Keratinocyte (primary cell): ENCODE results near the gene NAA80. TPM values are rescaled to one million over a fixed set of nuclear protein-coding genes. Genes with fewer than 3 reads are reported as not detected.

Experiments
- DNase-seq: peaks from one replicate; pipeline ENCODE4 v3.0.0-alpha.2; 2011; ENCODE audit warnings: low read depth, missing footprints, low spot score
- FAIRE-seq: peaks from 2 replicates; lab custom pipeline; 2011; peaks lifted over from hg19 to GRCh38; lab: Jason Lieb, UNC
- H2AFZ ChIP-seq: 2 replicates; pipeline ENCODE4 v1.6.0; 2012; ENCODE audit warnings: low read length, control low read depth, inconsistent platforms; ENCODE audit not compliant: control insufficient read depth
- H3K27ac ChIP-seq: 2 replicates; pipeline ENCODE4 v1.5.1; 2011; ENCODE audit warnings: low read length; ENCODE audit not compliant: control insufficient read depth, insufficient read depth
- H3K27me3 ChIP-seq: 3 replicates; pipeline ENCODE4 v1.6.0; 2011; ENCODE audit warnings: low read length; ENCODE audit not compliant: control insufficient read depth, insufficient read depth; ENCODE audit errors: extremely low read depth
- H3K36me3 ChIP-seq, 2 experiments: 2 replicates in 1 of 2; 3 replicates in 1 of 2; pipeline ENCODE4 v1.5.1; 2011; ENCODE audit warnings: low read length in 2 of 2, mild to moderate bottlenecking in 1 of 2; ENCODE audit not compliant: control insufficient read depth in 2 of 2, insufficient read depth in 2 of 2; ENCODE audit errors: extremely low read depth in 1 of 2
- H3K4me1 ChIP-seq: 3 replicates; pipeline ENCODE4 v1.5.1; 2011; ENCODE audit warnings: low read length; ENCODE audit not compliant: control insufficient read depth, insufficient read depth; ENCODE audit errors: extremely low read depth
- H3K4me2 ChIP-seq: 3 replicates; pipeline ENCODE4 v1.6.0; 2011; ENCODE audit warnings: low read depth, low read length; ENCODE audit not compliant: control insufficient read depth, insufficient read depth; ENCODE audit errors: extremely low read depth
- H3K4me3 ChIP-seq, 3 experiments: fragments of 200-600 bp in 1 of 3; sonication (generic) in 1 of 3; 2 replicates in 2 of 3; 3 replicates in 1 of 3; pipeline ENCODE4 v1.5.1; 2011 to 2016; ENCODE audit warnings: low read length in 3 of 3, mild to moderate bottlenecking in 3 of 3, control low read depth in 2 of 3, inconsistent platforms in 1 of 3, low read depth in 1 of 3, mixed read lengths in 1 of 3, mixed run types in 1 of 3, moderate library complexity in 1 of 3; ENCODE audit not compliant: control insufficient read depth in 2 of 3, insufficient read depth in 2 of 3; ENCODE audit errors: extremely low read depth in 1 of 3
- H3K79me2 ChIP-seq: 2 replicates; pipeline ENCODE4 v1.6.0; 2012; ENCODE audit warnings: low read length; ENCODE audit not compliant: control insufficient read depth, insufficient read depth
- H3K9ac ChIP-seq: 3 replicates; pipeline ENCODE4 v1.6.0; 2011; ENCODE audit warnings: low read length; ENCODE audit not compliant: control insufficient read depth, insufficient read depth; ENCODE audit errors: extremely low read depth
- H3K9me1 ChIP-seq: 3 replicates; pipeline ENCODE4 v1.6.0; 2011; ENCODE audit warnings: low read length; ENCODE audit not compliant: control insufficient read depth, insufficient read depth; ENCODE audit errors: extremely low read depth
- H3K9me3 ChIP-seq: 2 replicates; pipeline ENCODE4 v1.5.1; 2012; ENCODE audit warnings: low read depth, low read length; ENCODE audit not compliant: control insufficient read depth
- H4K20me1 ChIP-seq: 3 replicates; pipeline ENCODE4 v1.6.0; 2011; ENCODE audit warnings: low read length; ENCODE audit not compliant: control insufficient read depth, insufficient read depth; ENCODE audit errors: extremely low read depth
- EZH2 ChIP-seq: IDR thresholded peaks from one replicate; pipeline ENCODE4 v1.6.1; 2012; ENCODE audit warnings: inconsistent platforms, mild to moderate bottlenecking, low read length, moderate library complexity
- dilution Hi-C: fragments of 300-500 bp; cut with MboI; formaldehyde crosslinking; loops from one replicate; pipeline ENCODE4 v1.7.0; 2020; ENCODE audit warnings: low sequenced_read_pairs; ENCODE audit not compliant: extremely low pct_ligation_motif_present
- polyA minus RNA-seq, 3 experiments: library from RNA; depleted of rRNA, polyadenylated mRNA; stranded (reverse); fragments of >200 nt; gene quantifications; 1 replicate in 1 of 3; 2 replicates in 1 of 3; 3 replicates in 1 of 3; pipeline ENCODE4 v1.2.3, GENCODE V29; 2011
- polyA plus RNA-seq, 5 experiments: library from polyadenylated mRNA; depleted of rRNA in 3 of 5; stranded (reverse) in 3 of 5; stranded (forward) in 1 of 5; unstranded in 1 of 5; fragments of >200 nt; gene quantifications; 1 replicate in 1 of 5; 2 replicates in 3 of 5; 3 replicates in 1 of 5; pipeline versions ENCODE4 v1.2.1 to v1.2.3, GENCODE V29; 2011 to 2012; ENCODE audit warnings: missing spikeins in 2 of 5, low read depth in 1 of 5, low replicate concordance in 1 of 5
- TF ChIP-seq, protein P1 (sequence below), 3 experiments: IDR thresholded peaks in 1 of 3; conservative IDR thresholded peaks in 1 of 3; optimal IDR thresholded peaks in 1 of 3; 2 replicates in 2 of 3; 3 replicates in 1 of 3; pipeline versions ENCODE3 to v1.5.1; 2011; ENCODE audit warnings: low read length in 3 of 3, mild to moderate bottlenecking in 3 of 3, moderate library complexity in 2 of 3, control low read depth in 1 of 3, inconsistent platforms in 1 of 3; ENCODE audit not compliant: insufficient read depth in 2 of 3; ENCODE audit errors: extremely low read depth in 1 of 3

Gene NAA80, protein sequence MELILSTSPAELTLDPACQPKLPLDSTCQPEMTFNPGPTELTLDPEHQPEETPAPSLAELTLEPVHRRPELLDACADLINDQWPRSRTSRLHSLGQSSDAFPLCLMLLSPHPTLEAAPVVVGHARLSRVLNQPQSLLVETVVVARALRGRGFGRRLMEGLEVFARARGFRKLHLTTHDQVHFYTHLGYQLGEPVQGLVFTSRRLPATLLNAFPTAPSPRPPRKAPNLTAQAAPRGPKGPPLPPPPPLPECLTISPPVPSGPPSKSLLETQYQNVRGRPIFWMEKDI
- polyA plus RNA-seq (6.1 to 9.4 TPM (median 8.0 TPM) in 3 replicates), polyA minus RNA-seq (6.9 to 30.9 TPM (median 8.3 TPM) in 3 replicates)
- polyA plus RNA-seq (2011; ENCODE audit: low read depth) = 3.4 TPM
- 4.2 and 8.2 TPM in 2 replicates for polyA plus RNA-seq (2011; cell fraction: cytosol; rRNA removed)
- polyA plus RNA-seq (2011; cell fraction: nucleus; rRNA removed) = 21.2 and 34.6 TPM in 2 replicates
- 8.9 and 11.4 TPM in 2 replicates for polyA plus RNA-seq (2012; ENCODE audit: low replicate concordance)
- 4.6 TPM for polyA minus RNA-seq (2011; cell fraction: cytosol; rRNA and poly(A)+ RNA removed)
- 3.9 and 6.3 TPM in 2 replicates for polyA minus RNA-seq (2011; cell fraction: nucleus; rRNA and poly(A)+ RNA removed)

DNA sequence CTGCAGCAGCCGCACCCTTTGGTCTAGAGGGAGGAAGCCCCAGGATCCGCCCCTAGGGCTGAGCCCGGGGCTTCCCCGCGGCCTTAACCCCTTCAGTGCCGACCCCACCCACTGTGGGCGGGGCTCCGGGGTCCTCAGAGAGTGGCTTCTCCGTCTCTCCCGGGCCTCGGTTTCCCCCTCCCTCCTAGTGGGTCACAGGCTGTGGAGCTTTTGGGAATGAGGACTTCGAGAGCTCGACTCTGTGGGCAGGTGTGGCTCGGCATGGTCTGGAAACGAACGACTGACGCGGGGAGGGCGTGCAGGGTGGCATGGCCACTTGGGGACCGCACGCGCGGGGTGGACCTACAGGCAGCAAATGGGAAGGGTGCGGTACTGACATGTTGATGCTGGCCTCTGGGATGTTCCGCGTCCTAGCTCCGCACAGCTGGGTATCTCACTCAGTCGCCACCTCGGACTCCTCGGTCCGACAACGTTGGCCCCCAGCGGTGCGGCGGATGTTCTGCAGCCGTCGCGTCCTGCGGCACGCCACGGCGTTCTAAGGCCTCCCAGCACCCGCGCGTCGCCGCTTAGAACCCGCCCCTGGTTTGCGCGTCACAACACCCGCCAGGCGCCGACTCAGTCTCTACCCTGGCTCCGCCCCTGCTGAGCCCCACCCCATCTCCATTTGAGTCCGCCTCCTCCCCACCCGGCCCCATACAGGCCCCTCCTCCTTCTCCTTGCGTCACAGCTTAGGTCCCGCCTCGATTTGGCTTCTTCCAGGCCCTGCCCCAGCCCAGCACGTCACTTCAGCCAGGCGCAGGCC is at the start of gene NAA80, which contains the start of gene HYAL3:
NAA80 (minus strand) TSS at position 570 of the 802 bp plus-strand sequence. CDS start 1,942 bp downstream, outside the sequence.
HYAL3 (minus strand) TSS at position 570 of the 802 bp plus-strand sequence. CDS start 3,803 bp downstream, outside the sequence.
- dilution Hi-C loops = no loop called here
- Histone ChIP-seq H3K4me3 (peak within 1 kb of the TSS; percentile 76 to 97 (median 94)), H3K36me3 (peaks cover 0 to 4% of the 10 kb centered on the region in 2 experiments), H2AFZ (peak within 1 kb of the TSS; percentile 94), H3K79me2 (peaks cover 9% of the 10 kb centered on the region), H3K9me3 (no peaks in the 10 kb centered on the region), H3K4me2 (peak within 1 kb of the TSS; percentile 94), H4K20me1 (no peaks in the 10 kb centered on the region), H3K4me1 (peaks cover 32% of the 10 kb centered on the region), H3K9me1 (peaks cover 3% of the 10 kb centered on the region), H3K27ac (peak within 1 kb of the TSS; percentile 97), H3K9ac (peak within 1 kb of the TSS; percentile 95), H3K27me3 (no peaks in the 10 kb centered on the region)
- TF ChIP-seq, protein P1, sequence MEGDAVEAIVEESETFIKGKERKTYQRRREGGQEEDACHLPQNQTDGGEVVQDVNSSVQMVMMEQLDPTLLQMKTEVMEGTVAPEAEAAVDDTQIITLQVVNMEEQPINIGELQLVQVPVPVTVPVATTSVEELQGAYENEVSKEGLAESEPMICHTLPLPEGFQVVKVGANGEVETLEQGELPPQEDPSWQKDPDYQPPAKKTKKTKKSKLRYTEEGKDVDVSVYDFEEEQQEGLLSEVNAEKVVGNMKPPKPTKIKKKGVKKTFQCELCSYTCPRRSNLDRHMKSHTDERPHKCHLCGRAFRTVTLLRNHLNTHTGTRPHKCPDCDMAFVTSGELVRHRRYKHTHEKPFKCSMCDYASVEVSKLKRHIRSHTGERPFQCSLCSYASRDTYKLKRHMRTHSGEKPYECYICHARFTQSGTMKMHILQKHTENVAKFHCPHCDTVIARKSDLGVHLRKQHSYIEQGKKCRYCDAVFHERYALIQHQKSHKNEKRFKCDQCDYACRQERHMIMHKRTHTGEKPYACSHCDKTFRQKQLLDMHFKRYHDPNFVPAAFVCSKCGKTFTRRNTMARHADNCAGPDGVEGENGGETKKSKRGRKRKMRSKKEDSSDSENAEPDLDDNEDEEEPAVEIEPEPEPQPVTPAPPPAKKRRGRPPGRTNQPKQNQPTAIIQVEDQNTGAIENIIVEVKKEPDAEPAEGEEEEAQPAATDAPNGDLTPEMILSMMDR (optimal IDR thresholded peaks at IDR 0.05 in 1 of 3, IDR thresholded peaks at IDR 0.05 in 1 of 3, conservative IDR thresholded peaks at IDR 0.05 in 1 of 3; ENCODE audit: extremely low read depth in 1 of 3, insufficient read depth in 2 of 3, low read length in 3 of 3) = peak in 2 of 3 experiments; percentile 41 to 48
- TF ChIP-seq EZH2 = no peak
- no peak for FAIRE-seq
- peak; percentile 100 for DNase-seq

DNA sequence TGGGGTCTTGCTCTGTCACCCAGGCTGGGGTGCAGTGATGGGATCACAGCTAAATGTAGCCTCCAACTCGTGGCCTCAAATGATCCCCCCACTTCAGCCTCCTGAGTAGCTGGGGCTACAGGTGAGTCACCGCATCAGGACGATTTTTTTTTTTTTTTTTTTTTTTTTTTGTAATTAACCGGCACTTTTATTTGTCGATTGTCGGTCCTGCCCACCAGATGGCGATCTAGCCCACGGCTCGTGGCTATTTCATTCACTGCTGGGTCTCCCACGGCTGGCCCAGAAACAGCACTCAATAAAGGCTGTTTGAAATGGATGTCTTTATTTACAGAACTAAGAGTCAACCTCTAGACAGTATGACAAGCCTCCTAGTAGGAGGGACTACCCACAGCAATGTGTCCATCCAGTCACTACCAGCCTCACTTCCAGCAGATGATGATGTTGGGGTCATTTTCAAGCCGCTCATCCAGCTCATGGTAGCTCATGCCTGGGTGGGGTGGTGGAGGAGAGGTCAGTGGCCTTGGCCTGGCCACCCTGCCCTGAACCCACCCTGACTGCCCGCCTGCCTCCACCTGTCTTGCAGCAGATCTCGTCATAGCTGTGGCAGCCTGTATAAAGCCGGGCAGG is 48.1 kb upstream of the NAA80 start:
- H3K4me2 ChIP-seq = no peak overlapping the region
- no peaks in the 10 kb centered on the region for H3K27me3 ChIP-seq
- no peak overlapping the region for H3K9ac ChIP-seq
- DNase-seq (no peak), FAIRE-seq (peak; percentile 46)
- H2AFZ ChIP-seq = no peak overlapping the region
- peaks cover 10% of the 10 kb centered on the region in 2 experiments for H3K36me3 ChIP-seq
- H3K79me2 ChIP-seq = peaks cover 12% of the 10 kb centered on the region
- peaks cover 24% of the 10 kb centered on the region for H3K4me1 ChIP-seq
- H4K20me1 ChIP-seq = no peaks in the 10 kb centered on the region
- no peak overlapping the region for H3K4me3 ChIP-seq
- no peak overlapping the region for H3K27ac ChIP-seq
- H3K9me3 ChIP-seq = no peaks in the 10 kb centered on the region
- no peaks in the 10 kb centered on the region for H3K9me1 ChIP-seq
- dilution Hi-C loops = no loop called here
- TF ChIP-seq, protein P1 (optimal IDR thresholded peaks at IDR 0.05 in 1 of 3, IDR thresholded peaks at IDR 0.05 in 1 of 3, conservative IDR thresholded peaks at IDR 0.05 in 1 of 3; ENCODE audit: extremely low read depth in 1 of 3, insufficient read depth in 2 of 3, low read length in 3 of 3) = peak in 2 of 3 experiments; percentile 52 to 70
- TF ChIP-seq EZH2 = no peak
